Glutamatergic neuron (in vitro differentiated cells): ENCODE data around the gene CHM. TPM values are rescaled to one million over a fixed set of nuclear protein-coding genes. Genes with fewer than 3 reads are reported as not detected.
"Not testable (repeated sequence)": the region's sequence is repeated elsewhere in the genome, so short reads cannot be mapped to it uniquely, and the experiment has no call there.

Experiments
- DNase-seq: peaks from one replicate; pipeline ENCODE4 v3.0.0; 2022
- H3K27ac Mint-ChIP-seq: one replicate; pipeline ENCODE4 v1.8.0; 2020; ENCODE audit warnings: mild to moderate bottlenecking, mixed read lengths, inconsistent platforms; ENCODE audit not compliant: unreplicated experiment
- H3K27me3 Mint-ChIP-seq: one replicate; pipeline ENCODE4 v1.8.0; 2020; ENCODE audit warnings: mild to moderate bottlenecking, moderate library complexity, mixed read lengths, inconsistent platforms; ENCODE audit not compliant: unreplicated experiment
- H3K36me3 Mint-ChIP-seq: one replicate; pipeline ENCODE4 v1.8.0; 2020; ENCODE audit warnings: mild to moderate bottlenecking, mixed read lengths, inconsistent platforms; ENCODE audit not compliant: unreplicated experiment
- H3K4me1 Mint-ChIP-seq: one replicate; pipeline ENCODE4 v1.8.0; 2020; ENCODE audit warnings: mild to moderate bottlenecking, low read depth, mixed read lengths, inconsistent platforms; ENCODE audit not compliant: unreplicated experiment
- H3K4me3 Mint-ChIP-seq: one replicate; pipeline ENCODE4 v1.8.0; 2020; ENCODE audit warnings: mild to moderate bottlenecking, mixed read lengths, inconsistent platforms; ENCODE audit not compliant: unreplicated experiment
- H3K9me3 Mint-ChIP-seq: one replicate; pipeline ENCODE4 v1.8.0; 2020; ENCODE audit warnings: mild to moderate bottlenecking, moderate library complexity, mixed read lengths, inconsistent platforms; ENCODE audit not compliant: unreplicated experiment
- total RNA-seq: library from RNA; stranded (reverse); fragmentation: NEBNext Ultra II Directional; extraction: Animal tissue kit (Norgen Biotek cat#: 25700); gene quantifications from one replicate; pipeline ENCODE4 v1.2.1, GENCODE V29; 2021; ENCODE audit not compliant: unreplicated experiment
- TF ChIP-seq, protein P1 (sequence below): fragments of 200-600 bp; sonication (generic); IDR thresholded peaks from one replicate; pipeline ENCODE4 v1.5.0; 2021; ENCODE audit not compliant: partially characterized antibody, unreplicated experiment

The CHM gene
- total RNA-seq, 1 donor from 2014 or later, result 25.2 TPM

- peaks cover 2% of the 10 kb centered on the region for H3K4me1 Mint-ChIP-seq
- no peak overlapping the region for H3K4me3 Mint-ChIP-seq
- H3K36me3 Mint-ChIP-seq, result no peaks in the 10 kb centered on the region
- H3K9me3 Mint-ChIP-seq, result no peaks in the 10 kb centered on the region
- no peak overlapping the region for H3K27ac Mint-ChIP-seq
- TF ChIP-seq, protein P1, sequence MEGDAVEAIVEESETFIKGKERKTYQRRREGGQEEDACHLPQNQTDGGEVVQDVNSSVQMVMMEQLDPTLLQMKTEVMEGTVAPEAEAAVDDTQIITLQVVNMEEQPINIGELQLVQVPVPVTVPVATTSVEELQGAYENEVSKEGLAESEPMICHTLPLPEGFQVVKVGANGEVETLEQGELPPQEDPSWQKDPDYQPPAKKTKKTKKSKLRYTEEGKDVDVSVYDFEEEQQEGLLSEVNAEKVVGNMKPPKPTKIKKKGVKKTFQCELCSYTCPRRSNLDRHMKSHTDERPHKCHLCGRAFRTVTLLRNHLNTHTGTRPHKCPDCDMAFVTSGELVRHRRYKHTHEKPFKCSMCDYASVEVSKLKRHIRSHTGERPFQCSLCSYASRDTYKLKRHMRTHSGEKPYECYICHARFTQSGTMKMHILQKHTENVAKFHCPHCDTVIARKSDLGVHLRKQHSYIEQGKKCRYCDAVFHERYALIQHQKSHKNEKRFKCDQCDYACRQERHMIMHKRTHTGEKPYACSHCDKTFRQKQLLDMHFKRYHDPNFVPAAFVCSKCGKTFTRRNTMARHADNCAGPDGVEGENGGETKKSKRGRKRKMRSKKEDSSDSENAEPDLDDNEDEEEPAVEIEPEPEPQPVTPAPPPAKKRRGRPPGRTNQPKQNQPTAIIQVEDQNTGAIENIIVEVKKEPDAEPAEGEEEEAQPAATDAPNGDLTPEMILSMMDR, result no peak
- DNase-seq, result no peak
- H3K27me3 Mint-ChIP-seq, result no peaks in the 10 kb centered on the region
These were observed 33.6 kb downstream of the CHM start for GRCh38 chrX:86013792-86014191.

DNA sequence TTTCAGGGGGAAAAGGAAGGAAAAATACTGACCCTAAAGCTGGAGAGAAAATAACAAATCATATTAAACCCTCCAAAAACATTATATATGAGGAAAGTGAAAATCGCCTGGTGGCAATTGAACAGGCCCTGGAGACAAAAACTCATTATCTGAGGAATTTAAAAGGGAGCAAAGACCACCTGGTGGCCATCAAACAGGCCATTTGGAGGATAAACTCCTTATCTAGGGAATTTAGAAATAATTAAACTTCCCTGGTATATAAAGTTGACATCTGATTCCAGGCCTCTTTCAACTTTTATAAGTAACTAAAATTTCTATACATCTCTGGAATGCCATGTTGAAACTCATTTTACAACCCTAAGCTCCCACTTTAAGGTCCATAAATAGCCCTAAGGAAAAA lies 35.2 kb downstream of the CHM start:
- no peak for DNase-seq
- Mint-ChIP-seq H3K4me3 (no peak overlapping the region), H3K27ac (no peak overlapping the region), H3K36me3 (no peaks in the 10 kb centered on the region), H3K4me1 (peaks cover 2% of the 10 kb centered on the region), H3K27me3 (no peaks in the 10 kb centered on the region), H3K9me3 (no peaks in the 10 kb centered on the region)
- TF ChIP-seq, protein P1, result no peak

- not testable (repeated sequence) for H3K4me3 Mint-ChIP-seq, H3K27me3 Mint-ChIP-seq, H3K9me3 Mint-ChIP-seq, DNase-seq, H3K4me1 Mint-ChIP-seq, H3K27ac Mint-ChIP-seq, H3K36me3 Mint-ChIP-seq
These were observed 37.6 kb downstream of the CHM start for GRCh38 chrX:86009803-86010202.

- DNase-seq, H3K27me3 Mint-ChIP-seq, H3K9me3 Mint-ChIP-seq, H3K27ac Mint-ChIP-seq, H3K36me3 Mint-ChIP-seq, H3K4me3 Mint-ChIP-seq, H3K4me1 Mint-ChIP-seq: not testable (repeated sequence)
These were observed 39.5 kb downstream of the CHM start for GRCh38 chrX:86007891-86008290.

DNA sequence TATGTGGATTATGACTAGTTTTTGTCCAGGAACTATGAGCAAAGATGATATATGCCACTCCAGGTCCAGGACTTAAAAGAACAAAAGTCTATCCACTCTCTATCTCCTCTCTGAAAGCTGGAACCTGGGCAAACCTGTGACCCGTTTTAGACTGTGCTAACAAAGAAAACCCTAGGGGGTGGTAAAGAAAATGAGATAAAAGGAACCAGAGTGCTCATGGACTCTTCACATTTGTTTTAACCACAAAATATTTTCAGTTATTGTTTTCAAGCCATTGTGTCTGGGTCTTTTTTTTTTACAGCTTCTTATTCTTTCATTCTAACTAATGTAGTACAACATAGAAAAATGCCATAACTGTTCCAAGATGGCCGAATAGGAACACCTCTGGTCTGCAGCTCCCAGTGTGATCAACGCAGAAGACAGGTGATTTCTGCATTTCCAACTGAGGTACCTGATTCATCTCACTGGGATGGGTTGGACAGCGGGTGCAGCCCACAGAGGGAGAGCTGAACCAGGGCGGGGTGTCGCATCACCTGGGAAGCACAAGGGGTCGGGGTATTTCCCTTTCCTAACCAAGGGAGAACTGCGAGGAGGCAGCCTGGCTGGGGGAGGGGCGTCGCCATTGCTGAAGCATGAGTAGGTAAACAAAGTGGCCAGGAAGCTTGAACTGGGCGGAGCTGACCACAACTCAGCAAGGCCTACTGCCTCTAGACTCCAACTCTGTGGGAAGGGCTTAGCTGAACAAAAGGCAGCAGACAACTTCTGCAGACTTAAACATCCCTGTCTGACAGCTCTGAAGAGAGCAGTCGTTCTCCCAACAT lies 45.1 kb downstream of the CHM start:
- Mint-ChIP-seq H3K27ac (no peak overlapping the region), H3K36me3 (peaks cover 4% of the 10 kb centered on the region), H3K4me3 (no peak overlapping the region), H3K27me3 (no peaks in the 10 kb centered on the region), H3K4me1 (peaks cover 10% of the 10 kb centered on the region), H3K9me3 (no peaks in the 10 kb centered on the region)
- TF ChIP-seq, protein P1, result no peak
- DNase-seq, result no peak

- TF ChIP-seq, protein P1, result no peak
- Mint-ChIP-seq H3K27me3 (no peaks in the 10 kb centered on the region), H3K27ac (no peak overlapping the region), H3K4me1 (peaks cover 8% of the 10 kb centered on the region), H3K36me3 (no peaks in the 10 kb centered on the region), H3K4me3 (no peak overlapping the region), H3K9me3 (no peaks in the 10 kb centered on the region)
- no peak for DNase-seq
These were observed 48.4 kb downstream of the CHM start for GRCh38 chrX:85998954-85999353.
